ENCODE data around the gene PHF2.

The PHF2 gene

DNA sequence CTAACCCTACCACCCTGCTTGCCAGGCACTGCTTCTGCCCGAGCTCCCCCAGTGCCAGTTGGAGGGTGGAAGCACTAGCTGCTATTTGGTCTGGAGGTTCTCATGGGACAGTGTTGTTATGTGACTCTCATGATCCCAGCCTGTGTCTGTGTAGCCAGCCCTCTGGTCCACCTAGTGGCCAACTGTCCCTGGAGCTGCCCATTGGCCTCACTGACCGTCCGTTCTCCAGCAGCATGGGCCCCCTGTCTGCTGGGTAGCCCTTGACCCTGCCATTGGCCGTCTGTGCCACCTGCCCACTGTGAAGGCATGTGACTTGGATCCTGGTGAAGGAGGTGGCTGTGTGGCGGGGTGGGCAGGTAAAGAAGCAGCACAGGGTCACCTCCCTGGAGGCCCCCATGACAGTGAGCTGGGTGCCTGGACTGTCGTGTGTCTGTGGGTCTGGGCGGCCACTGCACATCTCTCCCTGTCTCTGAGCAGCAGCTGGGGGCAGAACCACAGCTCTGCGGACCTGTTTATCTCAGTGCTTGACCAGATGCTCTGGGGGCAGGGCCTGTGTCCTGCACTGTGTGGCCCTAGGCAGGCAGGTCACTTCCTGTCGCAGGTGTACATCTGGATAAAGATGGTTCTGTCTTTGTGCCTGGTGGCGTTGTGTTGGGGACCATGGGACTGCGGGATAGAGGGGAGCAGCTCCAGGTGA lies 11.4 kb downstream of the PHF2 start:
- no peak for DNase-seq

DNA sequence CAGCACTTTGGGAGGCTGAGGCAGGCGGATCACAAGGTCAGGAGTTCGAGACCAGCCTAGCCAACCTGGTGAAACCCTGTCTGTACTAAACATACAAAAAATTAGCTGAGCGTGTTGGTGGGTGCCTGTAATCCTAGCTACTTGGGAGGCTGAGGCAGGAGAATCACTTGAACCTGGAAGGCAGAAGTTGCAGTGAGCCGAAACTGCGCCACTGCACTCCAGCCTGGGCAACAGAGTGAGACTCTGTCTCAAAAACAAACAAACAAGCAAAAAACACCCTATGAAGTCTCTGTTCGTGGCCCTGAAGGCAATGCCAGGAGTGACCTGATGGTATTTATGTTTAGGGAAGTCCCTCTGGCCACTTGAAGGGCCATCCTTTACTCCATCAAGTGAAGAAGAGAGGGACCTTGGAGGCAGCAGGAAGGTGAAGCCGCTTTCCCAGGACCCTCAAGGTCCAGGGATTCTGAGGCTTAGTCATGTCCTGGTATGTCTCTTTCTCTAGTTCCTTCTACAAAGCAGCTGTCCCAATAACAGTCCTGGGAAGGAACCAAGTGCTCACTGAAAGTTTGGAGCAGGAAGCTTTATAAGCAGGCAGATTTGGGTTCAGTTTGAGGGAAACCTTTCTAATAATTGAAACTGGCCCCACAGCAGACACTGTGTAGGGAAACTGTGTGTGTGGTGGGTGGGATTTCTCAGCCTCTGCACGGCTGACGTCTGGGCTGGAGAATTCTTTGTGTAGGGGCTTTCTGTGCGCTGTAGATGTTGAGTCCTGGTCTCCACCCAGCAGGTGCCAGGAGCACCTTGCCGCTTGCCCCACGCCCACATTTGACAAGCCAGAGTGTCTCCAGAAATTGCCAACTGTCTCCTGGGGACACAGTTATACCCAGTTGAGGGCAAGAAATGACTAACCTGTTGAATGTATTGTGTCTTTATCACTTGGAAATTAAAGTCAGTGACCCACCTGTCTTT lies 12.5 kb downstream of the PHF2 start:
- no peak for DNase-seq

DNA sequence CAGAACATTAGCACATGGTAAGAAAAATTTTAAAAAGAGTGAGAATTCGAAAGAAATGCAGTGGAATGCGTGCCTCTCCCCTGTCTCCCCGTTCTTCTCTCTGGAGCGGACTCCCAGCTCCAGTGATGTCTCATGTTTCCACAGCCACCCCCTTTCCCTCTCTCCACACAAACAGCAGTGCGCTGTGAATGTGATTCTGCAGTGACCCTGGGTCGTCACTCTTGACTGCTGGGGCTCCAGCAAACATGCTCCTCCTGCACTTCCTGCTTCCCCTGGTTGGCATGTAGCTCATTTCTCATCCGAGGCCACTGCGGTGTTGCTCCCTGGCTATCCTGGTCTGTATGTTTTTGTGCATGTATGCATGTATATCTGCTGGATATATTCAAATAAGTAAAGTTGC lies 13.3 kb downstream of the PHF2 start:
- no peak for DNase-seq

DNA sequence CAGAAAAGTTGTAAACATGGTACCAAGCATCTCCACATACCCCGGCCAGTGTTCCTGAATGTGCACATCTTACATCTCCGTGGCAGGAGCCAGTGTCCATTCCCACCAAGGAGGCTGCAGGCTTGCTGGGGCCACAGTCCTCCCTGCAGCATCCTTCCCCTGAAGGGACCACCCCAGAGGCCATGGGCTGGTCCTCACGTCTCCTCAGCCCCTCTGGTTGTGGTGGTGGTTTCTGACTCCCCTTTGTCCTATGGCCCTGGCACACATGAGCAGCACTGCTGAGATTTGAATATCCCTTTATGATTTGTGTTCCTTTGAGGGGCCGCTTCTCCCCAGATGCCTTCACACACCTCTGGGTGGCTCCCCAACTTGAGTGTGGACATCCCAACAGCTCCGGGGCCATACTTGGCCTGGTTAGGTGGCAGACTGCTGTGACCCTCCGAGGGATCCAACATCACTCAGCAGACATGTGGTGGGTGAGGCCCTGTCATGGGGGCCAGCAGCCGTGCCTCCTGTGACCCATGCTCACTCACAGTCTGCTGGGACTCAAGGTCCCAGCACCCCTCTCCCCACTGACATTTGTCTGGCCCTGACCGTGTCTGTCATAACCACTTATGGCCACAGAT lies 14.3 kb downstream of the PHF2 start:
- no peak for DNase-seq

DNA sequence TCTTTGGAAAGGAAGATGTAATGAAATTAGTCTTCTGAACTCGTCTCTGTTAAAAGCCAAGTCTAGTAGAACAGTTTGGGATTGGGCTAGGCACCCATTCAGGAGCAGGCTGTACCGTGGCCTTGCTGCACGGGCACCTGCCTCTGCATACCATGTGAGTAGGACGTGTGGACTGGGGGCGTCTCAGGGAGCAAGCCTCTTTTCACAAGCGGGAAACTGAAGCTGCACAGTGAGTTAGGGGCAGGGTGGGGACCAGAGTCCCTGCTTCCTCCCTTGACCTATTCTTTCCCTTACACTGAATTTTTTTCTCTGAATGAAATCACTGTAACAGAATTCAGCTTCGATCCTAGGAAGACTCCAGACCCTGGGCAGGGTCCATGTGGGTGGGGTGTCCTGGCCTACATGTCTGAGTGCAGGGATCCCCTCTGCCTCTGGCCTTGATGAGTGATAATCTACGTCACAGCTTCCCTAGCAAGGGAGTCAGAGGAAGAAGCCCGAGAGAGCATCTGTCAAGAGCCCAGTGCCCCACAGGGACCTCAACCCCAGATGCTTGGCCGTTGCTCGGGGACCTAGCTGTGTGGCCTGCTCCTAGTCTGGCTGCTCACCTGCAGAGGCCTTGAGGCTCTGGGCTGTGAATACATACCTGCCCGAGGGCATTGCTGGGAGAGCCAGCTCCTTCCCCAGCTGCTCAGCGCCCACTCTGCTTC lies 15.1 kb downstream of the PHF2 start:
- DNase-seq: no peak

DNA sequence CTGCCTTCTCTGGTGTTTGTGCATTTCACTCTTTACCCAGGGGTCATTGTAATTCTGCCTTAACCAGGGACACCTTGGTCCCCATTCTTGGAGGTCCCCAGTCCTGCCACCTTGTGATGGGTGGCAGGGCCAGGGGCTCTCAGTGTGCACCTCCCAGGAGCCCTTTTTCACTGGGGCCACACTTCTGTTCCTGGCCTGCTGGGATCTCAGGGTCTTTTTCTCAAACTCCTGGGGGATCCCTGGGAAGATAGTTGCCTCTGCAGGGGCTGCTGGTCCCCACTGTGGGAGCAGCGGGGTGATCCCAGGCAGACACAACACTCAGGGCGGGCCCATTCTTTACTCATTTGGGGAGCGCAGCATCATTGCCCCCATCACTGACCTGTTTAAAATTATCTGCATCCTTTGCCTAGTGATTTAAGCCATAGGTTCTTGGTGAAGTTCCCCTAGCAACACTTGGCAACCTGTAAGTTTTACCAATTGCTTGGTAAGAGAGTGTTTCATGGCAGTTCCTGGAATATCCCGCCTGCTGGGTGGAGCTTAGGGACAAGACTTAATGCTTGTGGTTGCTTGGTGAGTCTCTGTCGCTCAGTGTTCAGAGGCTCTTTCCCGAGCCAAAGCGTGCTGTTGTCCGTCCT lies 15.7 kb downstream of the PHF2 start:
- no peak for DNase-seq

DNA sequence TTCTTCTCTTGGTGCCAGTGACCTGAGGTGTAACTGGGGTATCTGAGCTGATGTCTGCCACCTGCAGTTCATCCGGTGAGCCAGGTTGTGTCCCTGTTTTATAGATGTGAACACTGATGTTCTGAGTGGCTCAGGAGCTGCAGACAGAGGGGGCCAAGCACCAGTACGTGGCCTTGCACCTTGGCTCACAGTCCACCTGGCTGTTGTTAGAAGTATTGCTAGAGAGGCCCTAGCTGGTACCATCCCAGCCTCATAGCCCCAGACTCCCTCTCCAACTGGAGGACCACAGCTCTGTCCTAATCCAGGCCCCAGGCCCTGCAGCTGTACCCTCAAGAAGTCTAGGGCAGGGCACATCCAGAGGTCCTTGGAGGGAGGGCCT lies 16.2 kb downstream of the PHF2 start:
- DNase-seq: peak; percentile 3

DNA sequence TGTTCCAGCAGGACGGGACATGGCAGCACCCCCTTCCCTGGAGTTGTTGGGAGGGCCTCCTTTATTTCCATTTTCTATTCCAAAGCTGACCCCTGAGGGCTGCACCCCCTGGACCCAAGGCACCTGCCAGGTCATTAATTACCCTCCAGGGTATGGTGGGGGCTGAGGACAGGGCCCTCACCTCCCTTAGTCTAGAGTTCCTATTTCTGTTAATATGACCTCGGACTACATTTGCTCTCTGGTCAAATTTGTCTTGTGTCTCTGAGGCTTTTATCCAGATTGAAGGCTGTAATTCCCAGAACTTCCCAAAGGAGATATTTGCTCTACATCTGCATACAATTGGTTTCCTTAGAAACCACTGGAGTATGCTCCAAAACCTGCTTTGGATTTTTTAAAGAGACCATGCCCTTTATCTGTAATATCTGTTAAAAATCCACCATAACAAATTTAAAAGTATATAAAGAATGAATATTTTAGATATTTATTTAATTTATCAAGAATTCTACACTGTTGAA lies 16.8 kb downstream of the PHF2 start:
- DNase-seq: no peak

DNA sequence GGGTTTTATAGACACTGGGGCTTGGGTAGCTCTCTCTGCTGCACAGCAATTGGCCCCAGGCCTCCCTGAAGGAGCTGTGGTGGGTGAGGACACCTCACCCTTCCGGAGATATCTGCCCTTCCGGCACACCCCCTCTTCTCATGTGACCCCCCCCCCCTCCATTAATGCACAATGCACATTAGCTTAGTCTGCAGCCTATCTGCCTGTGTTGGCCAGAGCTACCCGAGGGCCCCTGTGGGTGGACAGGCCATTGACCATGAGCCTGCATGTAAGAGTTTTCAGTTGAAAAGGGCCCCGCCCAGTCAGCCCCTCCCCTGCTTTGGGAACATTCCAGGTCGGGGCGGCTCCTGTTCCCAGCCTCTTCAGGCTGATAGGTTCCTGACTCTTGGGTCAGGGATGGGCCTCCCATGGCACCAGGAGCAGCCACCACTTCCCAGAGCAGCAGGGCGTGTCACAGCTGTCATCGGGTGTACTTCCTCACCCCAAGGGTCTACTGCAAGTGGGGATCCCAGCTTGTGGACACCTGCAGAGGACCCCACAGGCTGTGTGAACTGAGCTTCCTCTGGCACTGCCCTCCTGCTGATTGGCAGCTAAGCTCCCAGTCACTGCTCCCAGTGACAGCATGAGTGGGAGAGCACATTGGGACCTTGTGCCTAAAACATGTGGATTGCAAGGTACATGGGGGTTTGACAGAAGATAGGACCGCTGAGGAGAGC lies 17.8 kb downstream of the PHF2 start:
- DNase-seq: no peak

DNA sequence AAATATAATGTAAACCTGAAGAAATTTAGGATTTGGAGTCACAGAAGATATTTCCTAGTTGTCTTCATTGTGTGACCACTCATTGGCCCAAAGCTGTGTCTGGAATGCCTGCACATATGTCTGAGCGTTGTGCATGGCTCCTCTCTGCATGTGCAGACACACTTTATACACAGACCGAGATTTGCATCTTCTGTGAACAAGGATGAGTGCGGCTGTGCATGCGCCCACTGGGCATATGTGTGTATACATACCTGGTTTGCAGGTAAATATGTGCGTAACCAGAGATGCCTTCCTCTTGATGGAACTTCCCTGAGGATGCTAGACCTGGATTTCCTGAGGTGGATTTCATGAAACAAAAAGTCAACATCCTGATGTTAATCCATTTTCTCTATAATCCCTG lies 19.1 kb downstream of the PHF2 start:
- no peak for DNase-seq

DNA sequence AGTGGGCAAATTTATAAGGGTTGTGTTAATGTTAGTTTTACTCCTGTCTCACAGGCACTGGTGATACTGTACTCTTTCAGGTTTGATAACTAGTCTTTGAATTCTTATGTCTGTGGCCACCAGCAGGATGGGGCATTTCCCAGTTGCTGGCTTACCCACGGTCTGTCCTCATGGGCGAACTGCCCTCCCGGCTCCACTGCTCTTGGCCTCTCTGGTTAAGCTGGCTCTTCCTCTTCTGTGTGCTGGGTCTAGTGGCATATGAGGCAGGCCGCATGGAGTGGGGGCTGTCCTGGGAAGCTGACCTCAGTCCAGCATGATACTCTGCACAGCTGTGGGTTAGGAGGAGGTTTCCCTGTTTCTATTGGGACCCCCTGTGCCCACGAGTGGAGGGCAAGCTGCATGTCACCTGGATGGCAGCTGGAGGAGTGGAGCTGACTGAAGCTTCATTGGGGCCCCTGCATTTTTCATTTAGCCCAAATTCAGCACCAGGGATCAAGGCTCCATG lies 19.5 kb downstream of the PHF2 start:
- no peak for DNase-seq

DNA sequence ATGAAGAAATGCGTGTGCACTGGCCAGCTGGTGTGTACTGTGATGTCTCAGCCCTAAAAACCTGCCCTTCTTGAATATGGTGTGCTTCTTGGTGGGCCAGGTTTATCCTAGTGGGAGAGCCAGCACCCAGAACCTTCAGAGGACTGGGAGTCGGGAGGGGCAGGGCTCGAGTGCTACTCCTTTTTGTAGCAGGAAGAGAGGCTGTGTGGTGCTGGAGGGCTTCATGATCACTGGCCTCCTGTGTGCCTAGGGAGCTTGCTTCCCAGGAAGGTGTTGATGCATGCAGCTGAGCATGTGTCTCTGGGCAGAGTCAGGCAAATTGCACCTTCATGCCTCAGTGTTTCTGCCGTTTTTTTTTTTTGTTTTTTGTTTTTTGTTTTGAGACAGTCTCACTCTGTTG lies 20.0 kb downstream of the PHF2 start:
- DNase-seq: no peak

DNA sequence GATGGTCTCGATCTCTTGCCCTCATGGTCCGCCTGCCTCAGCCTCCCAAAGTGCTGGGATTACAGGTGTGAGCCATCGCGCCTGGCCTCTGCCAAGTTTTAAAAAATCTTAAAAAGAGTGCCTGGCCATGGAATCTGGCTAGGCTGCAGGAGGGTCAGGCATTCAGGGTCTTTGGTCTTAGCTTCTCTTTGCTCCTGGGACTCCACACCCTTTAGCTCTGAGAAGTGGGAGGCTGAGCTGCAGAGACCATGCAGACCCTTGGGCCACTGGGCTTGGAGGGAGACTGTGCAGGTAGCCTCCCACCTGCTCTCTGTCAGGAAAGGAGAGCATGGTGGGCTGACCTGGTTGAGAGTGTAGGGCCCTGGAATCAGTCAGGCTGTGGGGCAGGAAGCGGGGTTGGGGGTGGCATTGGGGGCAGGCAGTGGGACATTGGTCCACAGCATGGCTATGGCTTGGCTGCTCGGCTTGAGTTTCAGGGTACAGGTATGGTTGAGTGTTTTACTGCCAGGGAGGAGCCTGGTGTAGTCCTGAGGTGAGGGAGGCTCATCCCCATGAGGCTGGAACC lies 20.8 kb downstream of the PHF2 start:
- DNase-seq: no peak

DNA sequence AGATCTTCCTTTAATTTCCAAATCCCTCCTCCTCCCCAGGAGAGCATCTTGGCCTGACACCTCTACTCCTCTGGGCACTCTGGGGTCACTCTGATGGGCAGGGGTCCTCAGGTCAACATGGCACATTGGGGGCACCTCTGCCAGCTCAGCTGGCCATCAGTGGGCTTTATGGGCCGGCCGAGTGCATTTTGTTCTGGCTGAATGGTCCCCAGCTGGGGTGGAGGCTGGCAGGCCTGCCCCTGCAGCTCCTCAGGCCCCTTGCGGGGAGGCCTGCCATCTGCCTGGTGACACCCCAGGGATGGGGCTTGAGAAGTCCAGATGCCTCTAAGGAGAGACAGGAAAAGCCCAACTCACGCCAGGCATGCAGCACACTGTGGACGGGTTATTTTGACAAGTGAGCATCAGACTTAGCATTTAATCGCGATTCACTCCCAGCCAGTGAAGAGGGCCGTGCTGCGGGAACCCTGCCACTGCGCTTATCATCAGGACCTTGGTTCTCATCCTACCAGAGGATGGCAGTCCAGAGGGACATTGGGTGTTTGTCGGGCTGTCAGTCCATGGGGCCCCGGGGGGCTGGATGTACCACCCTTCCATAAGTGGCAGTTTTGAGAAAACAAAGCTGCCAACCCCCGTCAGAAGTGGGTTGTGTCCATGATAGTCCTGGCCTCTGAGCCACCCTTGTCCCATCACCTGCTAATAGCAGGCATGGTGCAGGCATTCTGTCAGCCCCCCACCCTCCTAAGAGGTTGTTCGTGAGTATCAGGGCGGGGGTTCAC lies 21.7 kb downstream of the PHF2 start:
- no peak for DNase-seq

DNA sequence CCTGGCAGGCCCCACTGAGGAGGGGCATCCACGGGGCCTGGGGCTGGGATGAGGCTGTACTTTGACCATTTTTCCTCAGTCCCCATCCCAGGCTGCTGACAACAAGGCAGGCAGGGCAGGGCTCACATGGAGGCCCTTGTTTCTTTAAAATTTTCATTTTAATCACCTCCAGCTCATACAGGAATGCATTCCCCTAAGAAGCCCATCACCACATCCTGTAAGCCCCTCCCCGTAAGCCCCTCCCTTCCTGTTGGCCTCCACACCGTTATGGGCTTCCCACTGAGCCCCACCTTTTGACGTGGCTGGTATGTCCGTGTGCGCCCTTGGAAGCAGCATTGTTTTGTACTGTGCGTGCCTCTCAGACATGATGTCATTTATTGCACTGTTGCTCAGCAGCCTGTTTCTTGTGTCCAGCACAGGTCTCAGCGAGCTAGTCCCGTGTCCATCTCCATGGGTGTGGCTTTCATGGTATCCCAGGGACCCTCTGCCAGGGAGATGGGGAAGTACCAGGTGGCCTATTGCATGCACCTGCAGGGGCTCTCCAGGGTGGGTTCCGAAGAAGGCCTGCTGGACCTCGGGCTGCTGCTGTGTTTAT lies 22.4 kb downstream of the PHF2 start:
- no peak for DNase-seq

DNA sequence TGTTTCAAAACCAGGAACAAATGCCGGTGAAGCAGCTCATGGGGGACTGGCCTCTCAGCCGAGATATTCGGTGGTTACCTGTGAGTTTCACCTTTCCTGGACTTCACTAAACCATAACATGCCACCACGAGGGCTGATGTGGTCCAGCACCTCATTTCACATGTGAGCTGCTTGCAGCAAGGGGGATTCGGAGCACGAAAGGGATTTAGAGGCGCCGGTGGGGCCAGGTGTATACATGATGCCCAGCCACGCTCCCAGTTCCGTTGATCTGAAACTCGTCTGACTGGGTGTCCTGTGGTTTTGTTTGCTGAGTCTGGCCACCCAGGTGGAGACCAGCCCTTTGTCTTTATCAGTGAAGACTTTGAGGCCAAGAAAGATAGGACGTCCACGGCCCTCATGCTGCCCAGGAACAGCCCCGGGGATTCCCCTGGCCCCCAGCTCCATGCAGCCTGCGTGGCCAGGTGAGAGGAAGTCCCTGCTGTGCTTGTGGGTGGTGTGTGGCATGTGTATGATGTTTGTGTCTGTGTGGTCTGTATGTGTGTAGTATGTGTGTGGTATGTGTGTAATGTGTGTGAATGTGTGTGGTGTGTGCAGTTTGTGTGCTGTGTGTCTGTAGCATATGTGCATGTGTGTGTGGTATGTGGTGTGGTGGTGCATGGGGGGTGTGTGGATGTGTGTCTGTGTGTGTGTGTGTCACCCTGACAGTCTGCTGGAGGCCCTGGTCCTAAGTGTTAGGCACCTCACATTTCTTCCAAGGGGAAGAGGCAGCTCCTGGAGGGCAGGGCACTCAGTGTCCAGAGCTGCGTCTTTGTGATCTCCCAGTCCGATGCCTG lies 23.4 kb downstream of the PHF2 start:
- no peak for DNase-seq

DNA sequence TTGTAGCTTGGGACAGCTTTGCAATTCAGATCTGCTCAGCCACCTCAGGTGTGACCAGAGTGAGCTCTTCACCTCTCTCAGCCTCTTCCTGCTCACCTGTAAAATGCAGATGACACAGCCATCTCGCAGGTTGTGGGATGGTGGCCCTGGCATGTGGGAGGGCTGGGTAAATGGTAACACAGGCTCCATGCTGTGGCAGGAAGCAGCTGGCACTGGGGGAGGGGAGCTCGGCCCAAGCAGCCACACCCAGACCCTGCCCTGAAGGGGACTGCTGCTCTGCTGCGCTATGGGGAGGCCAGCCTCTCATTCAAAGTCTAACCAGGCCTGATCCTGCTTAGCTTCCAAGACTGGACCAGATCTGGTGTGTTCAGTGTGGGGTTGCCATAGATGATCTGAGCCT lies 24.1 kb downstream of the PHF2 start:
- DNase-seq: peak; percentile 26

DNA sequence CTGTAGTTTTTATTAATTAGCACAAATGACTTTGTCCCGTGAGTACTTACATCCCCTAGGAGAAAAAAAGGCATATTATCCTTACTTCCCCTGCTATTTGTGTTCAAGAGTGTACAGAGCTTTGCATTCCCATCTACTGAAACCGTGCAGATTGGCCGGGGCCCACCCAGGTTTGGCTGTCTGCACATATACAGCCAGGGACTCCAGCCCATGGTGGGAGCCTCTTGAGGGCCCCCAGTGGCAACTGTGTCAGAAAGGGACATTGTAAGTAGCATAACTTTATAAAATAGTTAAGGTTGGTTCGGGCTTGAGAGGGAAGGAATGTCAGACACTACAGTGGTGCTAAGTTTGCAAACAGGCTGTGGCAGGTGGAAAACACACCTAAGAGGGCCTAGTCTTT lies 24.7 kb downstream of the PHF2 start:
- no peak for DNase-seq

DNA sequence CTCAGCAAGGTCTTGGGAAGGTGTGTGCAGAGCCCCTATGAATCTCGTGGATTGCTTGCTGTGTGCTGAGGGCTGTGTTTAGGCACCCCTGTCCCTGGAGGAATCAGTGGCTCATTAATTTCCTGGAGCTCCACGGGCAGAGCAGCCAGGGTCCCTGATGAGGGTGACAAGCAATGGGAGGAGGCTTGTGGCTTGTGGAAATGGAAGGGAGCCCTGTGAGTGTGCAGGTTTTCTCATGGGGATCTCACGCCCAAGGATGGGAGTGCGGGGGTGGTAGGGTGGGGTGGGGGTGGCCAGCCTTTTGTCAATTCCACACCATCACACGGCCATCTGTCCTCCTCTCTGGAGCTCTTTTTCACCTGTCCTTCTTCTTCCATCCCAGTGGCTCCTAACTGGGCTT lies 25.3 kb downstream of the PHF2 start:
- no peak for DNase-seq

All from NCI-H526 treated with DMSO at 0.1 percent for 48 hours (cell line).